OCI-LY7 (cell line): ENCODE data around the gene CABP2. TPM values are rescaled to one million over a fixed set of nuclear protein-coding genes. Genes with fewer than 3 reads are reported as not detected.
A peak's percentile ranks its signal among the peaks of the same experiment; 100 is the strongest.

ENCODE experiments used
- BruUV-seq: library from RNA; stranded (reverse); fragments of 400-500 nt; replicated peaks from 2 replicates; lab custom pipeline; 2021; lab: Mats Ljungman, UMichigan
- CTCF ChIA-PET: fragments of 300-600 bp; sonication (Branson Sonifier 250); formaldehyde crosslinking; loops from one replicate; lab custom pipeline; 2022; ENCODE audit warnings: antibody characterized with exemption; ENCODE audit not compliant: unreplicated experiment; lab: Charles Lee
- POLR2A ChIA-PET: fragments of 300-600 bp; sonication (Branson Sonifier 250); formaldehyde crosslinking; loops from one replicate; lab custom pipeline; 2022; ENCODE audit warnings: antibody characterized with exemption; lab: Charles Lee
- DNase-seq: peaks from one replicate; pipeline ENCODE4 v3.0.0-alpha.2; 2015; ENCODE audit warnings: low spot score
- H2AFZ ChIP-seq: fragments of 200-600 bp; sonication (generic), shearing (Covaris generic); 2 replicates; pipeline ENCODE4 v1.6.1; 2014; ENCODE audit warnings: mild to moderate bottlenecking, antibody characterized with exemption, low read length, moderate library complexity
- H3K27ac ChIP-seq: fragments of 200-600 bp; sonication (generic); 2 replicates; pipeline ENCODE4 v1.5.1; 2014; ENCODE audit warnings: mixed run types, low read depth, mild to moderate bottlenecking, moderate library complexity, low read length, inconsistent platforms; ENCODE audit not compliant: poor library complexity, severe bottlenecking
- H3K36me3 ChIP-seq: fragments of 200-600 bp; sonication (generic); 2 replicates; pipeline ENCODE4 v1.6.1; 2014; ENCODE audit warnings: mild to moderate bottlenecking, antibody characterized with exemption, low read length, moderate library complexity, mixed read lengths; ENCODE audit not compliant: insufficient read depth
- H3K4me1 ChIP-seq: fragments of 200-600 bp; sonication (generic); 2 replicates; pipeline ENCODE4 v1.5.1; 2014; ENCODE audit warnings: mild to moderate bottlenecking, low read length; ENCODE audit not compliant: insufficient read depth, poor library complexity, severe bottlenecking
- H3K4me2 ChIP-seq: fragments of 200-600 bp; sonication (generic); 2 replicates; pipeline ENCODE4 v1.6.1; 2014; ENCODE audit warnings: mild to moderate bottlenecking, low read length
- H3K4me3 ChIP-seq: fragments of 200-600 bp; sonication (generic); 2 replicates; pipeline ENCODE4 v1.5.1; 2014; ENCODE audit warnings: mild to moderate bottlenecking, low read depth, low read length; ENCODE audit not compliant: poor library complexity, severe bottlenecking
- H3K79me2 ChIP-seq: fragments of 200-600 bp; sonication (generic); 2 replicates; pipeline ENCODE4 v1.6.1; 2016; ENCODE audit warnings: low read depth, mild to moderate bottlenecking, low read length, moderate library complexity, mixed read lengths; ENCODE audit not compliant: insufficient read depth
- H3K9me2 ChIP-seq: fragments of 200-600 bp; sonication (generic); 2 replicates; pipeline ENCODE4 v1.6.1; 2016; ENCODE audit warnings: mild to moderate bottlenecking, low read length, mixed read lengths; ENCODE audit not compliant: insufficient read depth
- H3K9me3 ChIP-seq: fragments of 200-600 bp; sonication (generic); 2 replicates; pipeline ENCODE4 v1.6.1; 2014; ENCODE audit warnings: mild to moderate bottlenecking, mixed run types, low read length, mixed read lengths
- H4K20me1 ChIP-seq: fragments of 200-600 bp; sonication (generic); 2 replicates; pipeline ENCODE4 v1.6.1; 2014; ENCODE audit warnings: mild to moderate bottlenecking, antibody characterized with exemption, low read length, moderate library complexity, mixed read lengths; ENCODE audit not compliant: insufficient read depth
- EZH2phosphoT487 ChIP-seq: fragments of 200-600 bp; sonication (generic); IDR thresholded peaks from 2 replicates; pipeline ENCODE4 v1.6.1; 2018; ENCODE audit warnings: low read depth, borderline replicate concordance, mild to moderate bottlenecking, mixed run types, antibody characterized with exemption, low read length, moderate library complexity, mixed read lengths
- intact Hi-C: fragments of 100-400 bp; cut with micrococcal nuclease; formaldehyde crosslinking; loops from one replicate; pipeline ENCODE4 v1.10.0; 2022; ENCODE audit not compliant: unreplicated experiment
- total RNA-seq, 2 experiments: library from RNA; depleted of rRNA in 1 of 2; stranded (reverse); fragments of >200 nt in 1 of 2; shearing (Covaris generic) in 1 of 2; gene quantifications; 2 replicates each; pipeline ENCODE4 v1.2.3, GENCODE V29; 2014 to 2022
- TF ChIP-seq, protein P1 (sequence below): fragments of 200-600 bp; sonication (generic); conservative IDR thresholded peaks from 2 replicates; pipeline ENCODE4 v1.5.1; 2014; ENCODE audit warnings: mild to moderate bottlenecking, antibody characterized with exemption, low read length, moderate library complexity, mixed read lengths

CABP2 gene
- total RNA-seq, 2 experiments from 2014 or later, result not detected

DNA sequence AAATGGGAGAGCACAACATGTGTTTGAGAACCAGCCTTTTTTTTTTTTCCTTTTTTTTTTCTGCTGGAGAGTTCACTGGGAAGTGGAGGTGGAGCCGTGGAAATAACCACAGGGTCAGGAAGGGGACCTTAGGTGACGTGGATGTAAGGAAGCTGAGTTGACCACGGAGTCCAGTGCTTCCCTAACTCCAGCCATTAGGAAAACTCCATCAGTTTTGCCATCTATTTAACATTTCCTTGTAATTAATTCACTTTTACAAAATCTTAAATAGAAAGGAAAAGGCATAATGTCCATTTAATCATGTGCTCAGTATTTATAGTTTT, 13.3 kb downstream of the CABP2 start:
- no peaks in the 10 kb centered on the region for H3K9me2 ChIP-seq
- no peak for DNase-seq
- H3K27ac ChIP-seq, result no peak overlapping the region
- no peak overlapping the region for H3K4me3 ChIP-seq
- H3K9me3 ChIP-seq, result no peaks in the 10 kb centered on the region
- H2AFZ ChIP-seq, result no peak overlapping the region
- BruUV-seq, result no TSS peak
- H4K20me1 ChIP-seq, result 0 out of 2 replicates have a peak, but pooled peaks cover 9% of the 10 kb centered on the region
- peaks cover 9% of the 10 kb centered on the region; the same call in 1 of the 2 replicates for H3K36me3 ChIP-seq
- intact Hi-C loops, result no loop called here
- H3K4me1 ChIP-seq, result peaks cover 29% of the 10 kb centered on the region
- H3K79me2 ChIP-seq, result peaks cover 15% of the 10 kb centered on the region
- TF ChIP-seq, protein P1, sequence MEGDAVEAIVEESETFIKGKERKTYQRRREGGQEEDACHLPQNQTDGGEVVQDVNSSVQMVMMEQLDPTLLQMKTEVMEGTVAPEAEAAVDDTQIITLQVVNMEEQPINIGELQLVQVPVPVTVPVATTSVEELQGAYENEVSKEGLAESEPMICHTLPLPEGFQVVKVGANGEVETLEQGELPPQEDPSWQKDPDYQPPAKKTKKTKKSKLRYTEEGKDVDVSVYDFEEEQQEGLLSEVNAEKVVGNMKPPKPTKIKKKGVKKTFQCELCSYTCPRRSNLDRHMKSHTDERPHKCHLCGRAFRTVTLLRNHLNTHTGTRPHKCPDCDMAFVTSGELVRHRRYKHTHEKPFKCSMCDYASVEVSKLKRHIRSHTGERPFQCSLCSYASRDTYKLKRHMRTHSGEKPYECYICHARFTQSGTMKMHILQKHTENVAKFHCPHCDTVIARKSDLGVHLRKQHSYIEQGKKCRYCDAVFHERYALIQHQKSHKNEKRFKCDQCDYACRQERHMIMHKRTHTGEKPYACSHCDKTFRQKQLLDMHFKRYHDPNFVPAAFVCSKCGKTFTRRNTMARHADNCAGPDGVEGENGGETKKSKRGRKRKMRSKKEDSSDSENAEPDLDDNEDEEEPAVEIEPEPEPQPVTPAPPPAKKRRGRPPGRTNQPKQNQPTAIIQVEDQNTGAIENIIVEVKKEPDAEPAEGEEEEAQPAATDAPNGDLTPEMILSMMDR, result no peak
- no peak for TF ChIP-seq EZH2phosphoT487
- ChIA-PET POLR2A (no interaction called here), CTCF (no interaction called here)
- H3K4me2 ChIP-seq, result no peak overlapping the region

DNA sequence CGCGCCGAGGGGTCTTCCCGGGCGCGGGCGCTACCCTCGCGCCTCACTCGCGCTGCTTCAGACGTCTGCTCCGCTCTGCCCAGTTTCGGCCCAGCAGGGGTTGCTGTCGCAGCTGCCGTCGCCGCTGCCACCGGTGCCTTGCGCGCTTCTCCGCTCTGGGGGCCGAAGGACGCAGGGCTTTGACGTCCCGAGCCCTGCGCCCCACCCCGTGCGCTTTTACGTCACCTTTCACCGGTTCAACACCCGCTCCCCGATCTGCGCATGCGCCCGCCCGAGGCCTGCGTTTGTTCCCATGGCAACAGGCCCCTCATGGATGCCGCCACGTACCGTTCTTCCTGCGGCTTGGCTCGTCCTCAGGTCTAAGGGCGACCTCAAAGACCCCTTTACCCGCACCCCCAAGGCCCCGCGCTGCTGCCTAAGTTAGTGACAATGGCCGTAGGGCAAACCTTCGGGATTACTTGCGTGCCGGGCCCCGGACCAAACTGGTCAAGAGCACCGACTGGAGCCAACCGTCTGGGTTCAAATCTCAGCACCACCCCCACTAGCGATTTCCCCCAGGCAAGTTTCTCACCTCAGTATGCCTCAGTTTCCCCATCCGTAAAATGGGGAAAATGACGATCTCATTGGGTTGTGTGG, 14.6 kb downstream of the CABP2 start:
- BruUV-seq, result no TSS peak
- ChIA-PET POLR2A (interaction anchor here (0.6 kb wide), 1 partner anchor 296 kb away, joined by 3 read pairs; no protein-coding TSS in a partner anchor), CTCF (no interaction called here)
- Histone ChIP-seq H3K79me2 (peaks cover 19% of the 10 kb centered on the region), H3K9me3 (no peaks in the 10 kb centered on the region), H3K36me3 (peaks cover 9% of the 10 kb centered on the region; the same call in 1 of the 2 replicates), H4K20me1 (0 out of 2 replicates have a peak, but pooled peaks cover 9% of the 10 kb centered on the region), H2AFZ (peak overlapping the region; percentile 85), H3K27ac (peak overlapping the region; percentile 70), H3K9me2 (no peaks in the 10 kb centered on the region), H3K4me3 (peak overlapping the region; percentile 88), H3K4me1 (peaks cover 35% of the 10 kb centered on the region), H3K4me2 (peak overlapping the region; percentile 84)
- peak; percentile 99 for DNase-seq
- intact Hi-C loops, result loop anchor here (5.0 kb wide), 4 partner anchors 86 to 241 kb away; partner anchors contain the start of genes GRK2 and POLD4
- TF ChIP-seq, protein P1, result no peak
- no peak for TF ChIP-seq EZH2phosphoT487
